Gastrocnemius medialis (tissue), 4 donors: ENCODE measurements around the gene SELENOI. TPM values are rescaled to one million over a fixed set of nuclear protein-coding genes. Genes with fewer than 3 reads are reported as not detected.
A peak's percentile ranks its signal among the peaks of the same experiment; 100 is the strongest.
"Not testable (repeated sequence)": the region's sequence is repeated elsewhere in the genome, so short reads cannot be mapped to it uniquely, and the experiment has no call there.

Experiments used
- ATAC-seq, 2 donors: fragments of 150-250 bp; one replicate each; pipeline ENCODE4 v1.9.1; 2016
- DNase-seq, 2 donors: peaks; one replicate each; pipeline ENCODE4 v3.0.0-alpha.2; 2019
- H3K27ac ChIP-seq, 4 donors: fragments of 200-600 bp; sonication (generic); 1 replicate in 1 of 4; 2 replicates in 3 of 4; pipeline ENCODE4 v1.5.1; 2016 to 2018; ENCODE audit warnings: mild to moderate bottlenecking in 2 of 4, moderate library complexity in 1 of 4
- H3K27me3 ChIP-seq, 3 donors: fragments of 200-600 bp; sonication (generic) in 2 of 3; 1 replicate in 1 of 3; 2 replicates in 2 of 3; pipeline versions ENCODE4 v1.5.1 to v1.6.0; 2016 to 2019; ENCODE audit warnings: mild to moderate bottlenecking in 1 of 3, moderate library complexity in 1 of 3
- H3K36me3 ChIP-seq, 2 donors: fragments of 200-600 bp; sonication (generic) in 1 of 2; one replicate each; pipeline ENCODE4 v1.5.1; 2017 to 2018
- H3K4me1 ChIP-seq, 2 donors: fragments of 200-600 bp; sonication (generic) in 1 of 2; one replicate each; pipeline ENCODE4 v1.5.1; 2016 to 2017; ENCODE audit warnings: mild to moderate bottlenecking in 2 of 2
- H3K4me3 ChIP-seq, 4 donors: fragments of 200-600 bp; sonication (generic) in 3 of 4; 1 replicate in 1 of 4; 2 replicates in 3 of 4; pipeline ENCODE4 v1.5.1; 2016 to 2019; ENCODE audit warnings: mild to moderate bottlenecking in 2 of 4
- H3K9me3 ChIP-seq, 3 donors: fragments of 200-600 bp; sonication (generic) in 2 of 3; 1 replicate in 1 of 3; 2 replicates in 2 of 3; pipeline ENCODE4 v1.5.1; 2016 to 2019
- POLR2A ChIP-seq, 2 donors: fragments of 450-650 bp; IDR thresholded peaks; one replicate each; pipeline ENCODE4 v1.6.1; 2017; ENCODE audit warnings: antibody characterized with exemption in 2 of 2, mild to moderate bottlenecking in 2 of 2, moderate library complexity in 2 of 2
- in situ Hi-C, 4 donors: fragments of 200-750 bp; cut with MboI; loops; one replicate each; pipeline versions ENCODE4 v1.15.0 to v1.8.0; 2017; ENCODE audit warnings: low sequenced_read_pairs in 4 of 4
- intact Hi-C: fragments of 100-400 bp; cut with DNase I; formaldehyde crosslinking; loops from one replicate; pipeline ENCODE4 v1.15.1; 2023; ENCODE audit warnings: low total_unique reads
- total RNA-seq, 4 donors: library from RNA; depleted of rRNA; stranded (reverse); fragments of >200 nt; gene quantifications; one replicate each; pipeline versions ENCODE4 v1.1.0 to v1.2.3, GENCODE V29; 2016
- TF ChIP-seq, protein P1 (sequence below), 5 experiments: fragments of 450-650 bp in 3 of 5; fragments of 200-600 bp in 2 of 5; sonication (generic) in 2 of 5; IDR thresholded peaks in 4 of 5; conservative IDR thresholded peaks in 1 of 5; 1 replicate in 4 of 5; 2 replicates in 1 of 5; pipeline ENCODE4 v1.5.1; 2016 to 2019; ENCODE audit warnings: antibody characterized with exemption in 5 of 5, mild to moderate bottlenecking in 3 of 5, moderate library complexity in 3 of 5

The SELENOI gene
- total RNA-seq, 4 donors from 2014 or later, result 8.5 to 30.6 (median 17.0) TPM

DNA sequence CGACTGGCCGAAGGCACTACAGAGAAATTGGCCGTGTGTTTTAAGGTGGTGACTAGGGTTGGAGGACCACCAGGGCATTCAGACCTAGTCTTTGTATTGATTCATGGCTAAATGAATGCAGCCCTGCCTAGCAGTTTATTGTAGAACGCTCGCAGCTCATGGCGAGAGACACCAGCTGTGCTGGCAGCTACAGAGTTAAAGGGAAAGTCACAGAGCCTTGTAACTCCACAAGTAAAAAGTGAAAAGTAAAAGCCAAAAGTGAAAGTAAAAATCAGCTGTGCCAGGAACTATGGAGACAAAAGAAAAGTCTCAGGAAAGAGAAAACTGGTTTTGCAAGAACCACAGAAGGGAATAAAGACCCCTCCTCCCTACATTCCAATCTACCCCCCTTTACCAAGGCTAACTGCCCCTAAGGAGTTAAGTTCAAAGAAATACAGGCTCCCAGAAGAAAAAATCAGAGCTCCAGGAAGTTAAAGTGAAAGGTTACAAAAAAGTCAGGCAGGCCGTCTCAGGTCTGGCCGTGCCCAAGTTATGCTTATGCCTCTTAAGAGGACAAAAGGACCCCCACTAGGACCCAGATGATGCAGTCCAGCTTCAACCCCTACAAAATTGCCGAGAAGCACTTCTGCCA lies 46.4 kb upstream of the SELENOI start:
- no peaks in the 10 kb centered on the region for H3K27me3 ChIP-seq
- intact Hi-C loops (loop anchor here (1.0 to 5.0 kb wide), 2 partner anchors 55 to 107 kb away; partner anchors contain the start of genes HADHA and HADHB), in situ Hi-C loops (no loop called here)
- peaks cover 3 to 9% of the 10 kb centered on the region in 2 donors for H3K4me1 ChIP-seq
- H3K36me3 ChIP-seq, result no peaks in the 10 kb centered on the region
- H3K27ac ChIP-seq, result peak overlapping the region; percentile 49 to 69 (median 58)
- TF ChIP-seq POLR2A (IDR thresholded peaks at IDR 0.05), result no peak
- TF ChIP-seq, protein P1, sequence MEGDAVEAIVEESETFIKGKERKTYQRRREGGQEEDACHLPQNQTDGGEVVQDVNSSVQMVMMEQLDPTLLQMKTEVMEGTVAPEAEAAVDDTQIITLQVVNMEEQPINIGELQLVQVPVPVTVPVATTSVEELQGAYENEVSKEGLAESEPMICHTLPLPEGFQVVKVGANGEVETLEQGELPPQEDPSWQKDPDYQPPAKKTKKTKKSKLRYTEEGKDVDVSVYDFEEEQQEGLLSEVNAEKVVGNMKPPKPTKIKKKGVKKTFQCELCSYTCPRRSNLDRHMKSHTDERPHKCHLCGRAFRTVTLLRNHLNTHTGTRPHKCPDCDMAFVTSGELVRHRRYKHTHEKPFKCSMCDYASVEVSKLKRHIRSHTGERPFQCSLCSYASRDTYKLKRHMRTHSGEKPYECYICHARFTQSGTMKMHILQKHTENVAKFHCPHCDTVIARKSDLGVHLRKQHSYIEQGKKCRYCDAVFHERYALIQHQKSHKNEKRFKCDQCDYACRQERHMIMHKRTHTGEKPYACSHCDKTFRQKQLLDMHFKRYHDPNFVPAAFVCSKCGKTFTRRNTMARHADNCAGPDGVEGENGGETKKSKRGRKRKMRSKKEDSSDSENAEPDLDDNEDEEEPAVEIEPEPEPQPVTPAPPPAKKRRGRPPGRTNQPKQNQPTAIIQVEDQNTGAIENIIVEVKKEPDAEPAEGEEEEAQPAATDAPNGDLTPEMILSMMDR (IDR thresholded peaks at IDR 0.05 in 4 of 5, conservative IDR thresholded peaks at IDR 0.05 in 1 of 5), result no peak
- ATAC-seq (no peak), DNase-seq (no peak)
- H3K9me3 ChIP-seq, result no peaks in the 10 kb centered on the region
- H3K4me3 ChIP-seq, result peak overlapping the region; percentile 56 to 68 (median 64)

GRCh38 chr2:26300234-26300925 lies 45.6 kb upstream of the SELENOI start:
- no peaks in the 10 kb centered on the region for H3K36me3 ChIP-seq
- H3K4me3 ChIP-seq, result peak overlapping the region; percentile 56 to 68 (median 64)
- in situ Hi-C loops, result no loop called here
- TF ChIP-seq, protein P1 (IDR thresholded peaks at IDR 0.05 in 4 of 5, conservative IDR thresholded peaks at IDR 0.05 in 1 of 5), result no peak
- TF ChIP-seq POLR2A (IDR thresholded peaks at IDR 0.05), result no peak
- intact Hi-C loops, result no loop called here
- H3K4me1 ChIP-seq, result peaks cover 3 to 9% of the 10 kb centered on the region in 2 donors
- H3K9me3 ChIP-seq, result no peaks in the 10 kb centered on the region
- peak overlapping the region; percentile 49 to 69 (median 58) for H3K27ac ChIP-seq
- ATAC-seq (no peak), DNase-seq (no peak)
- H3K27me3 ChIP-seq, result no peaks in the 10 kb centered on the region

- no peaks in the 10 kb centered on the region for H3K9me3 ChIP-seq
- no peaks in the 10 kb centered on the region for H3K36me3 ChIP-seq
- DNase-seq, result peak; percentile 74 to 85
- in situ Hi-C loops (no loop called here), intact Hi-C loops (no loop called here)
- peaks cover 3 to 9% of the 10 kb centered on the region in 2 donors for H3K4me1 ChIP-seq
- no peaks in the 10 kb centered on the region for H3K27me3 ChIP-seq
- no peak for TF ChIP-seq POLR2A (IDR thresholded peaks at IDR 0.05)
- TF ChIP-seq, protein P1 (IDR thresholded peaks at IDR 0.05 in 4 of 5, conservative IDR thresholded peaks at IDR 0.05 in 1 of 5), result no peak
- ATAC-seq, result peak; percentile 83 to 93
- H3K27ac ChIP-seq, result peak overlapping the region in 2 of 4 donors; percentile 58 to 63
- no peak overlapping the region for H3K4me3 ChIP-seq
These were observed 43.1 kb upstream of the SELENOI start for GRCh38 chr2:26302846-26303245.

GRCh38 chr2:26305094-26305493 lies 40.8 kb upstream of the SELENOI start:
- ATAC-seq, H3K9me3 ChIP-seq, H3K4me1 ChIP-seq, H3K36me3 ChIP-seq, H3K27ac ChIP-seq, in situ Hi-C loops, H3K4me3 ChIP-seq, H3K27me3 ChIP-seq, DNase-seq, intact Hi-C loops: not testable (repeated sequence)

- no peaks in the 10 kb centered on the region for H3K36me3 ChIP-seq
- no peaks in the 10 kb centered on the region for H3K4me1 ChIP-seq
- TF ChIP-seq, protein P1 (IDR thresholded peaks at IDR 0.05 in 4 of 5, conservative IDR thresholded peaks at IDR 0.05 in 1 of 5), result no peak
- no peak for TF ChIP-seq POLR2A (IDR thresholded peaks at IDR 0.05)
- intact Hi-C loops (no loop called here), in situ Hi-C loops (no loop called here)
- no peak overlapping the region for H3K4me3 ChIP-seq
- DNase-seq (no peak), ATAC-seq (no peak)
- no peak overlapping the region for H3K27ac ChIP-seq
- H3K27me3 ChIP-seq, result no peaks in the 10 kb centered on the region
- no peaks in the 10 kb centered on the region for H3K9me3 ChIP-seq
These were observed 40.4 kb upstream of the SELENOI start for GRCh38 chr2:26305540-26305939.
